Central memory CD4-positive, alpha-beta T cell (primary cell): ENCODE measurements around the gene MTCL1.

ENCODE experiments used
- DNase-seq: peaks from one replicate; pipeline ENCODE4 v3.0.0; 2022

The MTCL1 gene

GRCh38 chr18:8776013-8776943 is 70.9 kb downstream of the MTCL1 start:
- DNase-seq, result no peak

- DNase-seq, result no peak
Observed at GRCh38 chr18:8777846-8778245, 72.5 kb downstream of the MTCL1 start.

GRCh38 chr18:8778386-8778785 is 73.0 kb downstream of the MTCL1 start:
- no peak for DNase-seq

- DNase-seq, result no peak
Observed at GRCh38 chr18:8778824-8779223, 73.5 kb downstream of the MTCL1 start.

GRCh38 chr18:8779251-8779650 is 73.9 kb downstream of the MTCL1 start:
- no peak for DNase-seq

GRCh38 chr18:8780227-8780626 is 74.9 kb downstream of the MTCL1 start:
- DNase-seq, result no peak

- DNase-seq, result no peak
Observed at GRCh38 chr18:8781671-8782070, 76.3 kb downstream of the MTCL1 start.

- no peak for DNase-seq
Observed at GRCh38 chr18:8783335-8783993, 78.1 kb downstream of the MTCL1 start.

GRCh38 chr18:8783994-8784530 is 78.7 kb downstream of the MTCL1 start:
- DNase-seq, result no peak

- DNase-seq, result no peak
Observed at GRCh38 chr18:8785261-8785660, 79.9 kb downstream of the MTCL1 start.

- DNase-seq, result no peak
Observed at GRCh38 chr18:8785855-8786482, 80.6 kb downstream of the MTCL1 start.

- DNase-seq, result no peak
Observed at GRCh38 chr18:8786483-8787370, 81.4 kb downstream of the MTCL1 start.

- DNase-seq, result no peak
Observed at GRCh38 chr18:8787371-8787670, 82.0 kb downstream of the MTCL1 start.

GRCh38 chr18:8787794-8788193 is 82.4 kb downstream of the MTCL1 start:
- no peak for DNase-seq

- no peak for DNase-seq
Observed at GRCh38 chr18:8788503-8789429, 83.4 kb downstream of the MTCL1 start.

GRCh38 chr18:8791171-8791651 is 85.9 kb downstream of the MTCL1 start:
- DNase-seq, result no peak

- DNase-seq, result no peak
Observed at GRCh38 chr18:8792688-8793316, 87.4 kb downstream of the MTCL1 start.

- no peak for DNase-seq
Observed at GRCh38 chr18:8793445-8794155, 88.2 kb downstream of the MTCL1 start.

- DNase-seq, result no peak
Observed at GRCh38 chr18:8794156-8794933, 89.0 kb downstream of the MTCL1 start.
